Skeletal muscle cell (primary cell): ENCODE measurements around the gene SRSF5.
"Not testable (repeated sequence)": the region's sequence is repeated elsewhere in the genome, so short reads cannot be mapped to it uniquely, and the experiment has no call there.

Source experiments
- DNase-seq: peaks from one replicate; pipeline ENCODE4 v3.0.0-alpha.2; 2010; ENCODE audit warnings: low read depth
- H3K4me3 ChIP-seq: 2 replicates; pipeline ENCODE4 v1.5.1; 2011; ENCODE audit warnings: low read depth, mild to moderate bottlenecking, control low read depth, low read length, moderate library complexity

SRSF5 gene

DNA sequence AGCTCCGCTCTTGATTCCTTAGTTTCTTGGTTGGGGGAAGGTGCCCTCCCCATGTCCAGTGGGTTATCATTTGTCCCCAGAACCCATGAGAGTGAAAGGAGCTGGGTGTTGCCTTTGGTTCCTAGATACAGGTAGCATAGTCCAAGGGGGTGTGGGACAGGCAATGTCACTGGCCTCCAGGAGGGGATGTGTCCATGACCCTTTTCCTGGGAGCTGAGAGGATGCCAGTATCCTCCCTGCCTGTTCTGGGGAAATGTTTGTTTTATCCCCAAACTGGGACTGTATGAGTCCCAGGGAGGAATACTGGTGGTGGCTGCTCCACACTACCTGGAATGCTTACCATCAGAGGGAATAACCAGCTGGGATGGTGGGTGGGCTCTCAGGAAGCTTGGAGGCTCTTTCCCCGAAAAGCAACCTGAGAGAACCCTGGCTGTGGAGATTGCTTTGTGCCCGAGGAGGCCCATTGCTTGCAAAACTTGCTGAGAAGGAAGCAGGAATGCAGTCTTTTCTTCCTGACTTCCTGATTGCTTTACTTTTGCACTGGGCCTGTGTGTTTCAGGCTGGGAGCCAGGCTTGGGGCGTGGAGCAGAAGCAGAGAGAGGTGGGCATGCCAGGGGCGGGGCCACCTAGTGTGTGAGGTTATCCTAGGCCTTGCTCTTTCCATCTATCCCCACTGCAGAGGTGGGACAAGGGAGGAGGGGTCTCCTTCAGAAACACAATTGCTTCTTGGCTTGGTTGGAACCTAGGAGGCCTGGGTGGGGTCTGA is 30.8 kb downstream of the SRSF5 start:
- no peak for DNase-seq
- no peak overlapping the region for H3K4me3 ChIP-seq

- H3K4me3 ChIP-seq, result no peak overlapping the region
- no peak for DNase-seq
Observed at GRCh38 chr14:69798339-69798735, 31.4 kb downstream of the SRSF5 start.

DNA sequence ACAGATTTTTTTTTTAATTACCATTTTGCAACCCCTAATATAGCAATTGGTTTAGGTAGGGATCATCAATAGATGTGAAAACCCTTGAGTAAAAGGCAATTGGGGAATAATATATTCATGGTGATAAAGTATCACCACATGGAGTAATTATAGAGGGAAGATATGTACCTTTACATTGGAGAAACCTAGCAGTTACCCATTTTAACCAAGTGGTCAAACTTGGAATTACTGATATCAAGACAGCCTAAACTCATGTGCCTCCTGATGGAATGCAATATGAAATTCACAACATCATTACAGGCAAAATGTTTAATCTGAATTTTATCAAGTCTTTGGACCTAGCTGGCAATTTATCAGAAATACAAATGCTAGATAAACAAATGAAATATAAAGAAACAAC is 36.8 kb downstream of the SRSF5 start:
- H3K4me3 ChIP-seq, result no peak overlapping the region
- no peak for DNase-seq

DNA sequence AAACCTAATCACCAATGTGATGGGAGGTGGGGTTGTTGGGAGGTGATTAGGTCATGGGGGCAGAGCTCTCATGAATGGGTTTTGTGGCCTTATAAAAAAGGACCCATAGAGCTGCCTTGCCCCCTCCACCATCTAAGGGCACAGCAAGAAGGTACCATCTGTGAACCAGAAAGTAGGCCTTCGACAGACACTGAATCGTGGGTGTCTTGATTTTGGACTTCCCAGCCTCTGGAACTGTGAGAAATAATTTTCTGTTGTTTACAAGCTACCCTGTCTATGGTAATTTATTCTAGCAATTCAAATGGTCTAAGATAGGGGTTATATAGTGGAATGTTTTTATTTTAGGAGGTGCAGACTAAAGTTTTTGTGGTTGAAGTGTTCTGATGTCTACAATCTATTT is 38.0 kb downstream of the SRSF5 start:
- no peak for DNase-seq
- H3K4me3 ChIP-seq, result no peak overlapping the region

- DNase-seq, result no peak
Observed at GRCh38 chr14:69807192-69807591, 40.2 kb downstream of the SRSF5 start.

GRCh38 chr14:69808919-69809808 is 42.2 kb downstream of the SRSF5 start:
- DNase-seq, result no peak
- no peak overlapping the region for H3K4me3 ChIP-seq

More at GRCh38 chr14:69807192-69807591, 40.2 kb downstream of the SRSF5 start:
- no peak overlapping the region for H3K4me3 ChIP-seq

- H3K4me3 ChIP-seq, result no peak overlapping the region
- DNase-seq, result no peak
Observed at GRCh38 chr14:69811227-69811867, 44.4 kb downstream of the SRSF5 start.

DNA sequence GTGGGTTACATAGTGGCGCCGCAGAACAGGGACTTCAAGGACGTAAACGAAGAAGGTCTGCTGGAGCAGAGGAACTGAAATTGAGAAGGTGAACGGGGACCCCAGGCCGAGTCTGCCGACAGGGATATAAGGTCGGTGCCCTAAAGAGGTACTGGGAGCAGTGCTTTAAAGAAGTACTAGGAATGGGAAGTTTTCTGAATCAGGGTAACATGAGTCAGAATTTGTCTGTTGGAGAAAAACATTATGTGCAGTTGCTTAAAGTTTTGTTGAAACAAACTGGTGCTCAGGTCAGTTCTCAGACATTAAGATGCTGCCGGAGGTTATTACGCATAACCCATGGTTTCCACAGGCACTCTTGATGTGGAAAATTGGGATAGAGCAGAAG is 44.9 kb downstream of the SRSF5 start:
- no peak overlapping the region for H3K4me3 ChIP-seq
- DNase-seq, result no peak

DNA sequence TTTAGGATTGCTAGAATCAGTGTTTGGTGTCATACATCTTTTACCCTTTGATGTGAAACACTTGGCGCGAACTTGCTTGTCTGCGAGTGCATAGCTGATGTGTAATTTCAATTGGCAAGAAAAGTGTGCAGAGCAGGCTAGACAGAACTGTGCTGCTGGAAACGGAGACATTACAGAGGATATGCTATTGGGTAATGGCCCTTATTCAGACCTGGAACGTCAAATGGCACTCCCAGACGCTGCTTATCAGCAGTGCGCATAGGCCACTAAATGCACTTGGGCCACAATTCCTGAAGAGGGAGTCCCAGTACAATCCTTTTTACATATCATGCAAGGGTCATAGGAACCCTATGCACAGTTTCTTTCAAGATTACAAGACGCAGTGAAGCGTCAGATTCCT is 45.8 kb downstream of the SRSF5 start:
- no peak for DNase-seq
- H3K4me3 ChIP-seq, result no peak overlapping the region

DNA sequence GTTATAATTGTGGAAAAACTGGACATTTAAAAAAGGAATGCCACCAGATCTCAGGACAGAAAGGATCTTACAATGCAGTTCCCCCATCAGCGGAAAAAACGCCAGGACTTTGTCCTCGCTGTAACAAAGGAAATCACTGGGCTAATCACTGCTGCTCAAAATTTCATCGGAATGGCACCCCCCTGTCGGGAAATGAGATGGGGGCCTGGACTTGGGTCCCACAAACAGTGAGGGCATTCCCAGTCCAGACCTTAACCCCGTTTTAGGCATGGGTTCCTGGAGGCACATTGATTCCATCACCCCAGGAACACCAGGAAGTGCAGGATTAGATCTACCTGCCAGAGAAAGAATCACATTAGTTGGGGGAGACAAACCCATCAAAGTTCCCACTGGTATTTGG is 46.4 kb downstream of the SRSF5 start:
- not testable (repeated sequence) for H3K4me3 ChIP-seq, DNase-seq

- H3K4me3 ChIP-seq, result no peak overlapping the region
- no peak for DNase-seq
Observed at GRCh38 chr14:69814397-69814796, 47.5 kb downstream of the SRSF5 start.

DNA sequence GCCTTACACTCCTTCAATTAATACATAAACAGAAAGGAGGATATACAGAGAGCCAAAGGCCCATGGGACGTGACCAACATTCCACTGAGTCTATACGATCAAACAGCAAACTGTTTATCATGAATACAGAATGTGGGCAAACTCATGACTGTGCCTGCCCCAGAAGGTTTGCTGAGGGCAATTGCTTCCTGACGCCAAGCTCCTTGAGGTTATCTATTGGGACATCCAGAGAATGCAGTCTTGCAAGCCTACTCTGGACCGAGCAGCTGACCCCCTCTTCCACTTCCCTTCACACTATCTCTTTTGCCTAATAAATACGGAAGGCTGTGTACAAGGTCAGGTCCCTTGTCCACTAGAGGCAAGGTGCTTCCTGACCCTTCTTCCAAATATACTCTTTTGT is 48.6 kb downstream of the SRSF5 start:
- no peak for DNase-seq
- H3K4me3 ChIP-seq, result no peak overlapping the region

GRCh38 chr14:69816216-69816615 is 49.3 kb downstream of the SRSF5 start:
- DNase-seq, result no peak
- H3K4me3 ChIP-seq, result no peak overlapping the region

DNA sequence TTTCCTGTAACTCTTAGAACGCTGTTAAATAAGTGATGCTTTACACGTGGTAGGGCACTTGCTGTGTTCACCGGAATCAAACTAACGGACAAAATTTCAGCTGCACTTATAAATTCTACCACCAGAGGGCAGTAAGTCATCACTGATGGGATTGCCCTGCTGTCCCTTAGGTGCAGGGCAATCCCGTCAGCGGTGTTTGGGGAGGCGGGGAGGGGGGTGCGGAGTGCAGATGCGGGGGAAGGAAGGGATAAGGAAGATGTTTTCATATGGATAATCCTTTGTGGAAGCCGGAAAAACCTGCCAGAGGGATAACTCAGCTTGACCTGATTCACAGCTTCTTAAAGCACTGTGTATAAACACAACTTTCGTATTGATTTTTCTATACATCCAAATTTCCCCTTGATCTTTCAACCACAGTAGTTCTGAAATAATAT is 51.8 kb downstream of the SRSF5 start:
- DNase-seq, result peak; percentile 11
- H3K4me3 ChIP-seq, result no peak overlapping the region

DNA sequence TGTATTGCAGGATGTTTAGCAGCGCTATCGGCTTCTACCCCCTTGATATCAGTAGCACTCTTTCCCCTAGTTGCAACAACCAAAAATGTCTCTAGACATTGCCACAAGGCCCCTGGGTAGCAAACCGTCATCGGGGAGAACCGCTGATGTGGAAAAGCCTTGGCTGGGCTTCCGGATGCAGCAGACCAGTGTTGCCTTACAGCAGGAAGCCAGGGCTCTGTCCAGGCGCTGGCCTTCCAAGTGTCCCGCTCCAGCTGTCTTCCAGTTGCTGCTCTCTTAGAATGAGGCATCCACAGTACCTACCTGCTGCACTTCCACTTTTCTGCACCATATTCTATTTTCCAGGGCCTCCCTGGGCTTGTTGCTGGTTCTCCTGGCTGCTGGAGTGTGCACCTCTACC is 52.7 kb downstream of the SRSF5 start:
- DNase-seq, result no peak
- H3K4me3 ChIP-seq, result no peak overlapping the region

GRCh38 chr14:69820991-69821390 is 54.0 kb downstream of the SRSF5 start:
- no peak overlapping the region for H3K4me3 ChIP-seq
- DNase-seq, result no peak
